Endothelial cell of umbilical vein (primary cell): ENCODE data around the gene MEF2C.

Source experiments
- CTCF ChIP-seq, 2 donors: IDR thresholded peaks; 1 replicate in 1 of 2; 2 replicates in 1 of 2; pipeline ENCODE4 v1.5.1; 2011; ENCODE audit warnings: low read length in 2 of 2, mild to moderate bottlenecking in 2 of 2, moderate library complexity in 2 of 2, control low read depth in 1 of 2, inconsistent platforms in 1 of 2, low read depth in 1 of 2; ENCODE audit not compliant: insufficient read depth in 1 of 2; ENCODE audit errors: extremely low read depth in 1 of 2
- EZH2 ChIP-seq: IDR thresholded peaks from 2 replicates; pipeline ENCODE4 v1.6.1; 2012; ENCODE audit warnings: borderline replicate concordance, low read depth, mild to moderate bottlenecking, moderate library complexity, low read length, inconsistent platforms; ENCODE audit not compliant: severe bottlenecking
- FOS ChIP-seq: IDR thresholded peaks from 2 replicates; pipeline ENCODE4 v1.6.1; 2011; ENCODE audit warnings: mild to moderate bottlenecking, low read length, moderate library complexity, borderline replicate concordance; ENCODE audit not compliant: insufficient read depth
- MAX ChIP-seq: IDR thresholded peaks from 2 replicates; pipeline ENCODE4 v1.6.1; 2011; ENCODE audit not compliant: insufficient read depth, insufficient read length
- MYC ChIP-seq: IDR thresholded peaks from one replicate; pipeline ENCODE4 v1.6.1; 2011; ENCODE audit warnings: mild to moderate bottlenecking, low read depth, low read length
- POLR2A ChIP-seq: IDR thresholded peaks from 2 replicates; pipeline ENCODE4 v1.6.1; 2012; ENCODE audit warnings: low read depth, mild to moderate bottlenecking, control low read depth, low read length
- POLR2AphosphoS5 ChIP-seq: IDR thresholded peaks from 2 replicates; pipeline ENCODE4 v1.6.1; 2012; ENCODE audit warnings: low read depth, mild to moderate bottlenecking, control low read depth, low read length, moderate library complexity; ENCODE audit not compliant: insufficient read depth

DNA sequence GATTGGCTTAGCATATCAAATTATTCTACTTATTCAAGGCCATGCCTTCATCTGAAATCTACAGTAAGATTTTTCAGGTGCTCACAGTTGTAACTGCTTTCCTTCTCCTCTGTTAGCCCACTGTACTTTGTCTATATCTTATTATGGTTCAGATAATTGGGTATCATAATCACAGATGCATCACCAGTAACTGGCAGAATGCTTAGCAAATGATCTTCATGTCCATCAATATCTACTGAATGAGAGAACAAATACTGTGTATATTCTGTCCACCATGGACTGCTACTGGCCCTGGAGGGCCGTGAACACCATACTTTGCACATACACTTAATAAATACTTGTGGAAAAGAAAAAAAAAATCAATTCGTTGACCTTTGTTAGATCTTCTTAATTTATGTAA is 96.2 kb downstream of the MEF2C start:
- TF ChIP-seq CTCF (IDR thresholded peaks at IDR 0.05; ENCODE audit: extremely low read depth in 1 of 2, insufficient read depth in 1 of 2, low read depth in 1 of 2, low read length in 2 of 2) (no peak), POLR2A (no peak), FOS (no peak), EZH2 (no peak), POLR2AphosphoS5 (no peak), MYC (no peak), MAX (no peak)
